Stimulated activated naive CD4-positive, alpha-beta T cell (primary cell): Measurements from ENCODE around the gene ZDHHC14.
"Not testable (repeated sequence)": the region's sequence is repeated elsewhere in the genome, so short reads cannot be mapped to it uniquely, and the experiment has no call there.

ENCODE experiments used
- DNase-seq, 6 experiments: peaks; one replicate each; lab custom pipeline; 2025; lab: John Stamatoyannopoulos, UW

The ZDHHC14 gene

GRCh38 chr6:157718503-157719187 is 337.7 kb downstream of the ZDHHC14 start:
- no peak for DNase-seq

- not testable (repeated sequence) for DNase-seq
These were observed 340.0 kb downstream of the ZDHHC14 start for GRCh38 chr6:157720964-157721363.

DNA sequence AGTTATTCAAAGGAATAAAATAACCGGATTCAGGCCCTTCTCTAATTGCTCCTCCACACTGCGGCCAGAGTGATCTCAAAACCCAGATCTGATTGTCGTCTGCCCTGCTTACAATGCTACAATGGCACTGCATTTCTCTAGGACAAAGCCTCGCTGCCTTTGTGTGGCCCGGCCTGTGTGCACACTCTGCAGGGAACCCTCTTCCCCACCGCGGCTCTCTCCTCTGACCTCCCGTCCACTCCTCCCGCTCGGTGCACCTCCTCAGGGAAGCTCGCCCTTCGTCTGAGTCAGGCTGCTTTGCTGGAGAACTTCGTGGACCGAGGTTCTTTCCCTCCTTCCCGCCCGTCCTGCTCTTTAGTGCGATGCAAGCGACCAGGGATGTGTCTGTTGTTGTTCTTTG is 340.4 kb downstream of the ZDHHC14 start:
- DNase-seq = no peak

- no peak for DNase-seq
These were observed 340.8 kb downstream of the ZDHHC14 start for GRCh38 chr6:157721830-157722229.

GRCh38 chr6:157723376-157723775 is 342.4 kb downstream of the ZDHHC14 start:
- no peak for DNase-seq

GRCh38 chr6:157724138-157724820 is 343.3 kb downstream of the ZDHHC14 start:
- DNase-seq = no peak

GRCh38 chr6:157724960-157725741 is 344.2 kb downstream of the ZDHHC14 start:
- DNase-seq = no peak

GRCh38 chr6:157725836-157726235 is 344.8 kb downstream of the ZDHHC14 start:
- no peak for DNase-seq

GRCh38 chr6:157726892-157727628 is 346.1 kb downstream of the ZDHHC14 start:
- DNase-seq = no peak
